ENCODE results near the gene NKAPD1. TPM values are rescaled to one million over a fixed set of nuclear protein-coding genes. Genes with fewer than 3 reads are reported as not detected.
"Not testable (repeated sequence)": the region's sequence is repeated elsewhere in the genome, so short reads cannot be mapped to it uniquely, and the experiment has no call there.

Gene NKAPD1
- total and polyA plus RNA-seq, 9 of the 15 experiments (the other 6 are each of a cell fraction or from before 2014, with no cell fraction given): 14.1 to 73.5 (median 29.3) TPM

GRCh38 chr11:112026784-112027410 lies 47.2 kb upstream of the NKAPD1 start:
- CTCF ChIA-PET (ENCODE audit: low intra/inter-chr PET ratio); BruUV-seq (replicated peaks); H3K9ac ChIP-seq (ENCODE audit: insufficient read depth in 1 of 2, low read depth in 2 of 2, low read length in 2 of 2); H4K20me1 ChIP-seq (replicated peaks; ENCODE audit: control insufficient read depth, insufficient read depth, low read length); DNase-seq (ENCODE audit: extremely low read depth in 1 of 4, low spot score in 3 of 4); H3K9me1 ChIP-seq (ENCODE audit: control insufficient read depth, insufficient read depth, low read length); H3K9me3 ChIP-seq (replicated peaks; ENCODE audit: control insufficient read depth, insufficient read depth, low read depth, low read length); H3K4me2 ChIP-seq (ENCODE audit: insufficient read depth, low read length); POLR2A ChIA-PET; H3K27me3 ChIP-seq (ENCODE audit: control insufficient read depth in 2 of 2, insufficient read depth in 2 of 2, low read length in 2 of 2); in situ Hi-C loops (cut with MboI); FAIRE-seq; H3K27ac ChIP-seq (ENCODE audit: extremely low read depth, low read depth, low read length); H3K4me3 ChIP-seq; intact Hi-C loops (cut with micrococcal nuclease); ATAC-seq; H2AFZ ChIP-seq (ENCODE audit: low read depth, low read length): not testable (repeated sequence)
- Histone ChIP-seq H3K36me3 (ENCODE audit: control insufficient read depth, insufficient read depth, low read length) (peaks cover 45% of the 10 kb centered on the region), H3K79me2 (ENCODE audit: control insufficient read depth, insufficient read depth, low read length) (peaks cover 50% of the 10 kb centered on the region), H3K4me1 (replicated peaks in 1 of 2; ENCODE audit: control insufficient read depth in 2 of 2, insufficient read depth in 2 of 2, low read length in 2 of 2) (peaks cover 6 to 13% of the 10 kb centered on the region in 2 experiments; a peak in 3 of 5 replicates)
- TF ChIP-seq RBFOX2 (IDR thresholded peaks at IDR 0.05; ENCODE audit: low read depth, low read length): 0 out of 2 replicates have a peak, but pooled peaks have one; percentile 13
- WGBS (ENCODE audit: insufficient coverage, low coverage, missing lambda C conversion rate): no CpG with 5 or more reads among the region's 49 CpGs

- Histone ChIP-seq H3K36me3 (ENCODE audit: control insufficient read depth, insufficient read depth, low read length) (peaks cover 64% of the 10 kb centered on the region), H3K27me3 (ENCODE audit: control insufficient read depth in 2 of 2, insufficient read depth in 2 of 2, low read length in 2 of 2) (no peaks in the 10 kb centered on the region), H3K4me1 (replicated peaks in 1 of 2; ENCODE audit: control insufficient read depth in 2 of 2, insufficient read depth in 2 of 2, low read length in 2 of 2) (peaks cover under 1 to 10% of the 10 kb centered on the region in 2 experiments; a peak in 2 of 5 replicates), H3K4me2 (ENCODE audit: insufficient read depth, low read length) (no peak overlapping the region), H3K27ac (ENCODE audit: extremely low read depth, low read depth, low read length) (no peak overlapping the region), H3K9me3 (replicated peaks; ENCODE audit: control insufficient read depth, insufficient read depth, low read depth, low read length) (no peaks in the 10 kb centered on the region), H3K9me1 (ENCODE audit: control insufficient read depth, insufficient read depth, low read length) (no peaks in the 10 kb centered on the region), H3K4me3 (no peak overlapping the region), H4K20me1 (replicated peaks; ENCODE audit: control insufficient read depth, insufficient read depth, low read length) (no peaks in the 10 kb centered on the region), H2AFZ (ENCODE audit: low read depth, low read length) (no peak overlapping the region), H3K79me2 (ENCODE audit: control insufficient read depth, insufficient read depth, low read length) (peaks cover 46% of the 10 kb centered on the region), H3K9ac (ENCODE audit: insufficient read depth in 1 of 2, low read depth in 2 of 2, low read length in 2 of 2) (no peak overlapping the region)
- in situ Hi-C loops (cut with MboI) (no loop called here), intact Hi-C loops (cut with micrococcal nuclease) (no loop called here)
- no peak for ATAC-seq
- no peak for FAIRE-seq
- peak; percentile 61; the same call in 1 of the 2 replicates for TF ChIP-seq ZNF384 (IDR thresholded peaks at IDR 0.05; ENCODE audit: low read depth, low read length)
- TF ChIP-seq SNIP1 (IDR thresholded peaks at IDR 0.05; ENCODE audit: low read depth): no peak
- TF ChIP-seq ZBTB40 (IDR thresholded peaks at IDR 0.05): peak; percentile 84
- peak; percentile 84 for TF ChIP-seq ZBTB40 (CRISPR knock-in tag; IDR thresholded peaks at IDR 0.05)
- DNase-seq (ENCODE audit: extremely low read depth in 1 of 4, low spot score in 3 of 4): no peak
- ChIA-PET POLR2A (no interaction called here), CTCF (ENCODE audit: low intra/inter-chr PET ratio) (no interaction called here)
- no TSS peak for BruUV-seq (replicated peaks)
- 92% methylated on average over 2 of the region's 2 CpGs for WGBS (ENCODE audit: insufficient coverage, low coverage, missing lambda C conversion rate)
Observed at GRCh38 chr11:112029460-112029859, 44.6 kb upstream of the NKAPD1 start.
